SHP77 (cell line): ENCODE data around the gene STARD5.
A peak's percentile ranks its signal among the peaks of the same experiment; 100 is the strongest.

ENCODE experiments used
- DNase-seq, 2 experiments: peaks; one replicate each; lab custom pipeline; 2025; lab: John Stamatoyannopoulos, UW

Gene STARD5

DNA sequence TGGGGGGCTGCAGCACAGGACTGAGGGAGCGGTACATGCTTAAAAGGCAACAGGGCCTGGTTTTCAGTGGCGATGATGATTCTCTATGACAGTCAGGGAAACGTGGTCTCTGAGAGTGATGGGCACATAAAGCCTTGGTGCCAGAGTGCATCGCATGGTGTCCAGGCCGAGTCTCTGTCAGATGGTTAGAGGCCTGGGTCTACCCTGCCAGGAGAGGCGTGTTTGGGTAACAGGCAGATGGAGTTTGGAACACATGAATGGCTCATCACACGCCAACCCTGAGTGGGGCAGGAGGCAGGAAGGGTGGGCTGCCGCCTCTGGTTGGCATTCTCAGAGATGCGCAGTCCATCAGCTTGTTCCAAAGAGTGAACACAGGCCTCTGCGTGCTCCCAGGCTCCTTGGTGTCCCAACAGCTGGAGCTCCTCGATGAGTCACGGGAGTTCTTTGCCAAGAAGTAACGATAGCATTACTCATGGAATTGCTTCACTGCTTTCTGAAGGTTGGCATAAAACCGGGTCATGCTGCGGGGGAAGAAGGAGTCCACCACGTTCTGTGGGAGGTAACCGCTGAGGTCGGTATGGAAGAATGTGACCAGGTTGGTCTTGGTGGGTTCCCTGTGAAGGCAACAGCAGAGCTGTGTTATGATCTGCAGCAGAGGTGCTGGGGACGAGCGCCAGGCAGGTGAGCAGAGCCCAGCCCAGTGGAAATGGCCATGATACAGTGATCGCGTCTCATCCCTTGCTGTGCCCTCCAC, 11.0 kb downstream of the STARD5 start:
- DNase-seq: no peak

DNA sequence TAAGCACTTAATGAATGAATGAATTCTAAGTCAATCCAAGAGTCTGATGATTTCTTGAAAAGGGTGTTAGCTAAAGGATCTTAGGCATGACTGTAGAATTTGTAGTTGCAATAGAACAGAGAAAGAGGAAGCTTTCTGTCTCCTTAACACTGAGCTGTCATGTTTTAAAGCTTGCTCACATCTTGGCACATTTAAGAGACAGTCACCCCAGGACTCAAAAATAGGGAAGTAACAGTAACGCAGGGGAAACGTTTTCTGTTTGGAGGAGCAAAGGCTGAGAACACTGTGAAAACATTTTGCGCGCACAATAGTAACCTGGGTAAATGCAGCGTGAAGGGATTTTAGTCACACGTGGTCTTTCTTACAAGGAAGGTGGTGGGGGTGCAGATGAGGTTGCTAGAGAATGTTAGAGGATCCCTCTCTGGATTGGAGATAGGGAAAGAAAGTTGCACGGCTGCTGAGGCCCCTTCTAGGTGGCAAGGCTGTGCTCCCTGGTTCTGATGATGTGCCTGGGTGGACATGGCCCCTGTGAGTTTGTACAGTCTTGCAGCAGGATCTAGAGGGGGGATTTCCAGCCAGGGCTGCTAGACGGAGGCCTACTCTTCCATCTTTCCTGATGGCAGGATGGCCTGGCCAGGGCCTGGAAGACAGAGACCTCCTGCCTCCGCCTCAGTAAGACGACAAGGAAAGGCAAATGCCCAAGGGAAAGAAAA, 12.0 kb downstream of the STARD5 start:
- no peak for DNase-seq

DNA sequence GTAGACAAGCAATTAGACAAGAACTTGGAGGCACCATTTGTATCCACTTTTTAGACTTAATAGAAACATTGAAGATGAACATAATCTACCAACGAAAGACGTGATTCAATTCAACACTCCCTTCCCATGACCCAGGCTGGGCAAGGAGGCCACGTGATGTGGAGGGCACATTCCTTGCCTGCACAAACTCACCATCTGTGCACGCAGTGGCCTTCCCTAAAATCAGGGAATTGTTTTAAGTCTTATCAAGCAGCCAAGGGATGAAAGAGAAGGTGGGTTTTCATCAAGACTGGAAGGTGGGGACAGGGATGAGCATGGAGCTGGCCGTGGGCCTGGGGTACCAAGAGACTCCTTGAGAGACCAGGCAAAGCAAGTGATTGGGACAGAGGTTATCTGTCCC, 13.5 kb downstream of the STARD5 start:
- DNase-seq: no peak

DNA sequence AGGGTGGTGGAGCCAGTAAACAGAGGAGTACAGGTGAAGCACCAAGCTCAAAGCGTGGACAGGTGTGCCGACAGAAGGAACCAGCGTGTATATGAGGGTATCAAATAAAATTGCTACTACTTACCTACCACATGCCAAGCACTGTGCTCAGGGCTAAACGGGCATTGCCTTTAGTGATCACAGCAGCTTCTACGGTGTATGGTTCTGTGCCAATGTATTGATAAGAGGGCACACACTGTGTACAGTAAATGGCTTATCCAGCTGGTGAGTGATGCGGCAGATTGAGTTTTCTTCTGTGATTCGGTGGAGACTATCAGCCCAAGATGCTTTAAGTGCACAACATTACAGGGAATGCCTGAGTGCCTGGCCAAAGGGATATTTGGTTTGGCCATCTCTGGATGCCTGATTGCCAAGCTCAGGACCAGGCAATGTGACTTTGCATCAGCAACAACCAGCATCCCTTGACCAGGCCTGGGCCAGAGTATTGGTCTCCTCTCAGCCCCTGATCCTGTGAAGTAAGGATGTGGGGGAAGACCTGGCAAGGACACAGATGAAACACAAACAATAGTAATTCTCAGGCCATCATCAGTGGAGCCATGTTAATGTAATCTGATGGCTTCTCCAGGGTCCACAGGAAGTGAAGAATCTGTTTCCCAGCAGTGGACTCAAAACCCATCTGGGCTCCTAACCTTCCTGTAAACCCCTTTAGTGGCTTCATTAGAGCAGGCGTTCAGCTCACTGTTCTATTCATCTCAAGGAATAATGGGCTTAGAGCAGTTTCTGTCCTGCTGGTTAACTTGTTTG, 14.1 kb downstream of the STARD5 start:
- no peak for DNase-seq

DNA sequence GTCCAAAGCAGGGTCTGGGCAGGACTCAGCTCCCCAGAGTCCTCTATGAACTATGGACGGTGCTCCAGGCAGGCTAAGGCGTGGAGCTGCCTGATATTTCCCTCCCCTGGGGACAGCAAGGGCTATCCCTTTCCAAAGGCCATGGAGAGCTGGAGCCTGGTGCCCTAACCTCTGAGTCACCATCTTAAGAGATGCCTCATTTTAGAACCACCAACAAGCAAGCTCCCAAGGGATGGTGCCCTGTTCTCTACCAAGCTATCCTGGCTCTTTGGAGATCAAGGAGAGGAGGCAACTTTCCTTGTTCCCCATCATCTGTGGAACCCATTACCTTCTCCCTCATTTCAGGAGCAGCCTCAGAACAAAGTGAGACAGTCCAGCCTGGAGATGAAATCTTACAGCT, 15.7 kb downstream of the STARD5 start:
- no peak for DNase-seq

DNA sequence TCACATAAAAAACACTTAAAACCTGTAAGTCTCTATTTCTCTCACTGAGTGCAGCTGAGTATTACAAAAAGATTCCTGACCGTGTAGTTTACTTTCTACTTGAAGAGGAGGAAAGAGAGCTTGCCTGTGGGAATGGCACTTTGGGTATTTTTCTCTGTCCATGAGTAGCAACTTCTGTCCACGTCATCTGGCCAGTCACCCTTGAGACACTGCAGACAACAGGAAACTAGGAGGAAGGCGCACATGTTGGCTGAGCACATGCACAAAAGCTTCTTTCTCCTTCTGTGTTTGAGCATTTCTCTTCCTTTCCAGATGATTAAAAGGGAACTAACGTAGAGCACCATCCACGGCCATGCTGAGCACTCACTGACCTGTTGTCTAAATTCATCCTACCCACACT, 19.7 kb downstream of the STARD5 start:
- no peak for DNase-seq

DNA sequence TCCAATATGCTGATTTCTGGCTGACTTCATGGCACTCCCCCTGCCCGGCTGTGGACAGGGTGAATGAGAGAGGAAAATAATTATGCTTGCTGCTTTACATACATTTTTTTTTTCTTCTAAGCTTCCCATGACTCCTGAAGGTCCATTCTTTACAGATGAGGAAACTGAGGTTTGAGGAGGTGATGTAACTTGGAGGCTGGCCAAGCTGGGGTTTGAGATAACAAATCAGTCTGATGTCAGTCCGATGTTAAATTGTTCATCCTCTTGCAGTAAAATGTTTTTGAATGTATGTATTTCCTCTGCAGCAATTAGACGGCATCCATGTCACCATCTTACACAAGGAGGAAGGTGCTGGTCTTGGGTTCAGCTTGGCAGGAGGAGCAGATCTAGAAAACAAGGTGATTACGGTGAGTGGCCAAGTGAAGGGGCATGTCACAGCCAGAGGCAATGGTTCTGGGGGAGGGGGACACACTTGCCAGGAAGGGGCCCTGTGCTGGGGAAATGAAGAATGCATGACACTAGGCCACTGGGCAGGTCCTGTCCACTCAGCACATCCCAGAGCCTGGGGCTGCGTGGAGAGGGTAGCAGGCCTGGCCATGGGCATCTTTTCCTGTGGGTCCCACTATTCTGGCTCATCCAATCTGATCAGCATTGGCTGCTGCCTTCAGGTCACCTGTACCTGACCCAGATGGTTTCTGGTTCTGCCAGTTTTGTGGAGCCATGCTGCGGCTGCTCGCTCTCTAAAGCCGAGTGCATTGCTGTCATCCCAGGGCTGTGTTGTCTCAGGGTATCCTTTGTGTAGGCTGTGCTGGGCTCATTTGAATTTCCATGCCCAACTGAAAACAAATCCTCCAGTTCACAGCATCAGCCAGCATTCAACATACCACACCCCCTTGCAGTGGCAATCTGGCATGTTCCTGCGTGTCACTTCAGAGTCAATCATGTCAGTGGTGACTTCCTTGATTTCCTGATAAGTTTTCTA, 20.4 kb downstream of the STARD5 start:
- no peak for DNase-seq

DNA sequence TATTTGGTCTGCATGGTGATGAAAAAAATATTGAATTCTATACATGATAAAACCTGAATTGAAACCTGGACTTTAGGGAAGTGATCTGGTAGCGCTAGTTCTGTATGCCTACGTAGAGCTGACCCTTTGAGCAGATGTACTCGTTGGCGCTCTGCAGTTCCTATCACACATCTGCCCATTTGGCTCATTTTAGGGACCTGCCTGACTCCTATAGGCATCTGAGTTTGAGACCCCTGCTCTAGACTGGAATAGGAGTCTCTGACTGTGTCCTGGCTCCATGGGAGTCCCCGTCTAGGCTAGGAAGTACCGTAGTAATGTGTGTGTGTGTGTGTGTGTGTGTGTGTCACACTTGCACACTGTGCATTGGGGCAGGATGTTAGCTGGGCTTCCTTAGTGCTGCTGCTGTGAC, 21.2 kb downstream of the STARD5 start:
- DNase-seq: no peak

DNA sequence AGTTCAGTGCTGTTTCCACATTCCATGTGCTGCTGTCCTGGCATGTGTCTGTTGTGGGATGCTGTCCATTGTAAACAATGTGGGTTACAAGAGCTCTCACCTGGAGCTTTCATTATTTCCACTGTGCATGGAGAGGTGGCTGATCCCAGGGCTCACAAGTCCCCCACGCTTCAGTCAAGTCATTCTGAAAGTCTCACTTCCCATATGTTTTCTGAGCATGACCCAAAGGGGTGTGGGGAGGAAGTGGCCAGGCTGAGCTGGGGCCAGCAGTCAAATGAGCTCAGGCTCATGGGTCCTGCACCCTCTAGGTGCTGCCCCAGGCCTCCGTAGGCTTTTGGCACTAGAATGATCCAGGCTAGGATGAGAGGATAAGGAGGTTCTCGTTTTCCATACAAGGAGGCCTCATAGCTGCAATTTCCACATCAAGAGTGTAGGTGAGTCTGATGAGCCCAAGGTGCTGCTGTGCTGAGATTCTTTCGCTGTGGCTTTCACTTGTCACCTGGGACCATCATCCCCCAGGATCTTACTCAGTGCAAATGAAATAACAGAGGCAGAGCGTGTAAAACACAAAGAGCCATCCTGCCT, 22.0 kb downstream of the STARD5 start:
- DNase-seq: no peak

DNA sequence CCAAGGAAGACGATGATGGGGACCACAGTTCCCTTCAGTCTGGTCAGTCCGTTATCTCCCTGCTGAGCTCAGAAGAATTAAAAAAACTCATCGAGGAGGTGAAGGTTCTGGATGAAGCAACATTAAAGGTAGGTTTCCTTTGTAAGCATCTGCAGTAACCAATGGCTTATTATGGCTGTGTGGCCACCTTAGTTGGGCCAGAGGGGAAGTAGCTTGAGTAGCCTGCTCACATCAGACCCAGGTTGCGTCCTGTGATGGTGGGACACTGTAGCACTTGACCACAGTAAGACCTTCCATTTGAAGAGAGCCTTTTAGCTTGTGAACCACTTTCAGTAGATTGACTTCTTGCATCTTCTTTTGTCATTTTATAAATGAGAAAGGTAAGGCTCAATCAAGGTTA, 22.6 kb downstream of the STARD5 start:
- no peak for DNase-seq

DNA sequence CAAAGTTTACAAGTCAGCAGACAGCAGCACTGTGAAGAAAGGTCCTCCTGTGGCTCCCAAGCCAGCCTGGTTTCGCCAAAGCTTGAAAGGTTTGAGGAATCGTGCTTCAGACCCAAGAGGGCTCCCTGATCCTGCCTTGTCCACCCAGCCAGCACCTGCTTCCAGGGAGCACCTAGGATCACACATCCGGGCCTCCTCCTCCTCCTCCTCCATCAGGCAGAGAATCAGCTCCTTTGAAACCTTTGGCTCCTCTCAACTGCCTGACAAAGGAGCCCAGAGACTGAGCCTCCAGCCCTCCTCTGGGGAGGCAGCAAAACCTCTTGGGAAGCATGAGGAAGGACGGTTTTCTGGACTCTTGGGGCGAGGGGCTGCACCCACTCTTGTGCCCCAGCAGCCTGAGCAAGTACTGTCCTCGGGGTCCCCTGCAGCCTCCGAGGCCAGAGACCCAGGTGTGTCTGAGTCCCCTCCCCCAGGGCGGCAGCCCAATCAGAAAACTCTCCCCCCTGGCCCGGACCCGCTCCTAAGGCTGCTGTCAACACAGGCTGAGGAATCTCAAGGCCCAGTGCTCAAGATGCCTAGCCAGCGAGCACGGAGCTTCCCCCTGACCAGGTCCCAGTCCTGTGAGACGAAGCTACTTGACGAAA, 24.2 kb downstream of the STARD5 start:
- no peak for DNase-seq

DNA sequence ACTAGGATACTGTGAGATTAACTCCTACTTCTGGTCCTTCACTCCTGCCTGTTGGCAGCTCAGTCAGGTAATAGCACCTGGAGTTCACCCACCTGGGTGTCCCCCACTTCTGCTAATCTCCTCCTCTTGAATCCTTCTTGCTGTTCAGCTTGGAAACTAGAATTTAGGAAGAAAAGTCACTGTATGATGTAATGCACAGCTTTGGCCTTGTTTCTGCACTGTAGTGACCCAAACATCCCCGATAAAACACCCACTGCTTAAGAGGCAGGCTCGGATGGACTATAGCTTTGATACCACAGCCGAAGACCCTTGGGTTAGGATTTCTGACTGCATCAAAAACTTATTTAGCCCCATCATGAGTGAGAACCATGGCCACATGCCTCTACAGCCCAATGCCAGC, 24.8 kb downstream of the STARD5 start:
- DNase-seq: no peak

DNA sequence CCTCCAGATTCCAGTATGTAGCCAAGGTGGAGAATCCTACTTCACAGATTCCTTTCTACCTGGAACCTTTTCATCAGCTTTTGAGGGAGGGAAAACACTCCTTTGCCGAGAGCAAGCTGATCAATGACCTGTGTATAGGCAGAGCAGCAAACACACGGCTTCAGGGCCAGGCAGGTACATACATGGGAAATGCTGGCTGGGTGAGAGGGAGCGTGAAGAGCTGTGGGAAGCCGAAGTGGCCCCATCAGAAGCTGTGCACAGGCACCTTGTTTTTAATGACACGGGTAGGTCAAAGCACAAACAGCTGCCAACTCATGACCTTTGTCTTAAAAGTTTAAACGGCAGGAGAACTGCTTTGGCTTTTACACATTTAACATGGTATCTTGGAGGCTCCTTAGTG, 25.3 kb downstream of the STARD5 start:
- DNase-seq: no peak

DNA sequence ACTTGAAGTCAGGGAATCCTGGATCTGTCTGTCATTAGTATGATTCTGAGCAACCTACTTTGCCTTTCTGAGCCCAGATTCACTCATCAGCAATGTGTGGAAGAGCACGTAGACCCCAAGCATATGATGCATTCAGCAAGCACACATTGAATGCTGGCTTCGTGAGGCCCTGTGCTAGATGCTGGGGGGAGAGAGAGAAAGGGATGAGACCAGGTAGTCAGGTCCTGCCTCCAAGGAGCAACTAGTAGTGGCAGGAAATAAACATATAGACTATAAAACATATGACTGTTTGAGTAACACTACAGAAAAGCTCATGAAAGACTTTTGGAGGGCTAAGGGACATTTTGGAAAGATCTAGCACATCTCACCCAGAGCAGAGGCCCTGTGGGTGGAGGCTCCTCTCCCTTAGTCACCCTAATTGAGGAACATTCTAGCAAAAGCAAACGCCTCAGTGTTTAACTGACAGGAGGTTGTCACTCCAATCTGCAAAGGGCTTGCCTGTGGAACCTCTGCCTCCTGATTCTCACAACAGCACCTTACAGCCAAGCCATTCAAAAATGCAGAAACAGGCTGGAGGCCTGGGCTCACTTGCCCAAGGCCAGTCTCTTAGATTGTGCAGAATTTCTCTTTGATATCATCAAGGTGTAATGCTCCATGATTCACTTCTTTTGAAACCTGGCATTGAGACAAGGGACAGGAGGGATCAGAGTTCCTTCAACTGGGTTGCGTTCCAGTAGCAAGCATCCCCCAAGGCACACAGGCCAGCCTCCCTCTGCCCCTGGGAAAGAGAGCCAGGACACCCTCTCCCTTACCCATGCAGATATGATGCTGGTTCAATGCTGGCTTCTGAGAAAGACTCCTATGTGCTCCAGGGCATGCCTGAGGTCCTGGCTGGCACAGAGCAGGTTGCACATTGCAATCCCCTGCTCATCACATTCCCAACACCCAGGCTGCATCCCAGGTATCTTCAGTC, 26.1 kb downstream of the STARD5 start:
- no peak for DNase-seq

DNA sequence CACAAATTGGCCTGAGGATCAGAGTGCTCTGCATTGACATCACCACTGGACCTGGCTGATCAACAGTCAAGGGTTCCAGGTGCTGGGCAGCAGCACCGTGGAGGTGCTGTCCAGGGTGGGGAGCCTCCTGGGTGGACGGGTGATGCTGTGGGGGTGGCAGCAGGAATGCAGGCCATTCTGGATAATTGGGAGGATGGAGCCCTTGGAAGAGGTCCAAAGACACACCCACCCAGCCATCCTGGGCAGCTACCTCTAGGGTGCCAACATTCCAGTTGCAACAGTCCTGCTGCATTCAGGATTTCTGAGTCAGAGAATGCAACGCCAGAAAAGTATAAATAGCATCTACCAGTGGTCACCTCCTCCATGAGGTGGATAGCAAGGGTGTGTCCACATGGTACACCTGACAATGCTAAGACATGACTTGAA, 26.8 kb downstream of the STARD5 start:
- no peak for DNase-seq

DNA sequence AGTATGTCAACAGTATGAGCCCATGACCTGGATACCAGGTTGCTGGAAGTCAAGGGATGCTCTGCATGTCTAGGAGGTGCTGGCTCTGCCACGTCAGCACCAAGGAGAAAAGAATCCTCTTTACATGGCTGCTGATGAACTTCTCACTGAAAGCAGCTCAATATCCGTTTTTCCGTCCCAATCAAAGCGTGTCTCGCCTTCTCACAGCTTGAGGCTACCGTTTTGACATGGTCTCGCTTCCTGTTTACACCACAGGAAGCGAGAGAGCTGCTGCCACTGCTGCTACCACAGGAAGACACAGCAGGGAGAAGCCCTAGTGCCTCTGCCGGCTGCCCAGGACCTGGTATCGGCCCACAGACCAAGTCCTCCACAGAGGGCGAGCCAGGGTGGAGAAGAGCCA, 27.3 kb downstream of the STARD5 start:
- DNase-seq: peak in 1 of 2 experiments; percentile 24

DNA sequence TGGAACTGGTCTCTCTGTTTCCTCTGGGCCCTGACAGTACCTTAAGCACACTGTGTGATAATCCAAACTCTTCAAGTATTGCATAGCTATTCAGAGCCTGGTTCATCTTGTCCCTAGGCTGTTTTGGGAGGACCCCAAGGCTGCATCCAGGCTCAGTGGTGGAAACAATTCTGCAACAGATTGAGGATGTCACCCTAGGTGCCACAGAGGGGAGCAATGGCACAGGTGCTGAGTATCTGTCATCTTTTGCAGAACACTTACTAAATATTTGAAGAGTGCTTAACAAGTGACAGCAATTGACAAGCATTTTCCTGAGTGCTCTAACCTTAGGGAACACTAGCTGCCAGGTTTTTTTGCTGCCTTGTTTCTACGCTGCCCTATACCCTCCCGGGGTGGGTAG, 27.8 kb downstream of the STARD5 start:
- DNase-seq: no peak

DNA sequence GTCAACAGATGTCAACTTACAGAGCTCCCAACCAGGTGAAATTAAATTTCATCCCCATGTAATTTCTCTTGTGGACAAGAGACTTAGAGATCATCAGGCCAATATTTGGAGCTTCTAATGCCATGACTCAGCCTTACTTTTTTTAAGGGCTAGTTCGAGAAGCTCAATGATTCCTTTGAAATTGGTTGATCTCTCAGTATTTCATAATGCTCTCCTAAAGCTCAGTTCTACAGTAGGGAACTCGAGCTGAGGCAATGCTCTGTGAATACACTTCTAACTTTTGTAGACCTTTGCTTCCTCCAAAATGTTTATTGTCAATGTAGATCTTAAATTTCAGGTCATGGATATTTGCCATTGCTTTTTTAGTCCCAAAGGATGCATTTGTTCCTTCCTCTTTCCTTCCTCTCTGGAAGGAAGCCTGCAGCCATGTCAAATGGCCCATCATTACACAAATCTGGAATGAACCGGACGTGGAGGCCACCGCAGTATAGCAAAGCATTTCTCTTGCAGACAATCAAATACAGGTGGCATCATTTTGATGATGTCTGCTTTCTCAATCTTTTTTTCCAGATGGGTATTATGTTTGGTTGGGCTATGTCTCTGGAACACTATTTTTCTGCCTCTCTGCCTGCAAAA, 28.3 kb downstream of the STARD5 start:
- DNase-seq: no peak

DNA sequence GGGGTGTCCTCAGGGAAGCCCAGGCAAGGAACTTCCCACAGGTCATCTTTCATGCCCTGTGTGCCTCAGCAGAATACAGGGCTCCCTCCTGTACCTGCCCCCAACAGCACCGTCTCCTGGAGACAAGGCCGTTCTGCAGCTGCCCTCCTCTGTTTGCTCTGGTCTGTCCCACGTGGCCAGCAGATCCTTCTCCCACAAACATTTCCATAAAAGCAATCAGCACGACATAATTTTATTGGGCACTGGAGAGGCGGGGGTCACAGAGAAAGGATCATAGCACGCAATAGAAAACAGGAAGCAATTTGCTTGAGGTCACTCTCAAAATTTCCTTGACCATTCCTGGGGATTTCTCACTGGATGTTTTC, 29.4 kb downstream of the STARD5 start:
- peak in 1 of 2 experiments; percentile 10 for DNase-seq
